A549 treated with AZD2906 at 1 μM for 4 hours (cell line): ENCODE data around the gene SFT2D2. TPM values are rescaled to one million over a fixed set of nuclear protein-coding genes. Genes with fewer than 3 reads are reported as not detected.

ENCODE experiments used
- total RNA-seq: library from RNA; stranded (reverse); fragments of 200-300 nt; extraction: Qiagen RNA extraction; gene quantifications from 5 replicates; pipeline ENCODE4 v1.2.3, GENCODE V29; 2022

SFT2D2 gene
- 11.1 to 19.0 TPM (median 12.2 TPM) in 5 replicates for total RNA-seq

DNA sequence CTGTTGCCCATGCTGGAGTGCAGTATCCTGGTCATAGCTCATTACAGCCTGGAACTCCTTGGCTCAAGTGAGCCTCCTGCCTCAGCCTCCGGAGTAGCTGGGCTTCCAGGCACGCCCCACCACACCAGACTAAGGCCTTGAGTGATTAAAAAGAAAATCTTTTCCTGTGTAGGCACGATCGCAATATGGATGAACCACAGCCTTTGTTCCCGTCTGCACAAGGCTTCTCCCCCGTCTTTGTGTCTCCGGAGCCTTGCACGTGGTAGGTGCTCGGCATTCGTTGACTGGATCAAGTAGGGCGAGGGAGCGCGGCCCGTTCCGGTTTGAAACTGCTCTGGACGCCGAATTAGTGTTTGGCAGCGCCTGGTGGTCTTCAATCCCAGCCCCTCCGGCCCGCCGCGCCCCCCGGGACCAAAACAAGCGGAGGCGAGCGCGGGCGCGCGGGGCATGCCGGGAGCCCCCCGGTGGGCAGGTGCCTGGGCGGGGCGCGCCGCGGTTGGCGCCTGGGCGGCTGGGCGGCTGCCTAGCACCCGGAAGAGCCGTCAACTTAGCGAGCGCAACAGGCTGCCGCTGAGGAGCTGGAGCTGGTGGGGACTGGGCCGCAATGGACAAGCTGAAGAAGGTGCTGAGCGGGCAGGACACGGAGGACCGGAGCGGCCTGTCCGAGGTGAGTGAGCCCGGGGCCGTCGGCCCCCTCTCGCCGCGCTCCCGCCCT, at the start of gene SFT2D2:
TSS of gene SFT2D2 (plus strand) at position 529 of the 715 bp plus-strand sequence. CDS start at position 605, 76 bp downstream.

GRCh38 chr1:168178638-168179437, 47.0 kb upstream of the SFT2D2 start, which contains the start of gene TIPRL:
TSS of gene TIPRL (plus strand) at chr1:168178962. CDS start at chr1:168179078, 116 bp downstream.

GRCh38 chr1:168280296-168280927, 54.6 kb downstream of the SFT2D2 start, which contains the start of gene TBX19:
TSS of gene TBX19 (plus strand) at chr1:168280877. CDS start at chr1:168281091, 214 bp downstream.

Other genes starting within 250 kb of the SFT2D2 start
- gene GPR161, start 89.1 kb upstream of the SFT2D2 start, total RNA-seq: 11.5 to 18.9 TPM (median 17.6 TPM) in 5 replicates
- 29.2 to 33.6 TPM (median 32.3 TPM) in 5 replicates for gene TIPRL, start 47.0 kb upstream of the SFT2D2 start, total RNA-seq
- 0.54 to 0.73 TPM (median 0.66 TPM) in 5 replicates for gene TBX19, start 54.9 kb downstream of the SFT2D2 start, total RNA-seq